HEK293T (cell line): ENCODE data around the gene FREY1.

Experiments
- BHLHE40 ChIP-seq: fragments of 450-650 bp; IDR thresholded peaks from 2 replicates; pipeline ENCODE4 v1.6.1; 2016; ENCODE audit warnings: mild to moderate bottlenecking, moderate library complexity, borderline replicate concordance
- ELF4 ChIP-seq: fragments of 450-650 bp; IDR thresholded peaks from 2 replicates; pipeline ENCODE4 v1.6.1; 2017; ENCODE audit warnings: antibody characterized with exemption
- FOXA1 ChIP-seq: fragments of 450-650 bp; IDR thresholded peaks from 2 replicates; pipeline ENCODE4 v1.6.1; 2016; ENCODE audit warnings: mild to moderate bottlenecking
- FOXK2 ChIP-seq: fragments of 450-650 bp; IDR thresholded peaks from 2 replicates; pipeline ENCODE4 v1.6.1; 2016; ENCODE audit warnings: mild to moderate bottlenecking
- FOXM1 ChIP-seq: fragments of 450-650 bp; IDR thresholded peaks from 2 replicates; pipeline ENCODE4 v1.6.1; 2017; ENCODE audit warnings: mild to moderate bottlenecking, borderline replicate concordance
- HDGF ChIP-seq: fragments of 450-650 bp; IDR thresholded peaks from 2 replicates; pipeline ENCODE4 v1.6.1; 2017; ENCODE audit warnings: antibody characterized with exemption, borderline replicate concordance
- L3MBTL2 ChIP-seq: fragments of 450-650 bp; conservative IDR thresholded peaks from 2 replicates; pipeline ENCODE4 v1.6.1; 2016; ENCODE audit warnings: mild to moderate bottlenecking
- LEF1 ChIP-seq: fragments of 450-650 bp; IDR thresholded peaks from 2 replicates; pipeline ENCODE4 v1.6.1; 2017; ENCODE audit warnings: mild to moderate bottlenecking, borderline replicate concordance
- NFRKB ChIP-seq: fragments of 450-650 bp; IDR thresholded peaks from 2 replicates; pipeline ENCODE4 v1.6.1; 2016; ENCODE audit warnings: mild to moderate bottlenecking, moderate library complexity
- SP1 ChIP-seq: fragments of 450-650 bp; IDR thresholded peaks from 2 replicates; pipeline ENCODE4 v1.6.1; 2017
- SUZ12 ChIP-seq: fragments of 450-650 bp; IDR thresholded peaks from 2 replicates; pipeline ENCODE4 v1.6.1; 2016; ENCODE audit warnings: mild to moderate bottlenecking
- TARDBP ChIP-seq: fragments of 450-650 bp; IDR thresholded peaks from 2 replicates; pipeline ENCODE4 v1.6.1; 2016
- ZNF384 ChIP-seq: fragments of 450-650 bp; IDR thresholded peaks from 2 replicates; pipeline ENCODE4 v1.6.1; 2016
- TF ChIP-seq, protein P1 (sequence below): fragments of 450-650 bp; IDR thresholded peaks from 2 replicates; pipeline ENCODE4 v1.6.1; 2016

DNA sequence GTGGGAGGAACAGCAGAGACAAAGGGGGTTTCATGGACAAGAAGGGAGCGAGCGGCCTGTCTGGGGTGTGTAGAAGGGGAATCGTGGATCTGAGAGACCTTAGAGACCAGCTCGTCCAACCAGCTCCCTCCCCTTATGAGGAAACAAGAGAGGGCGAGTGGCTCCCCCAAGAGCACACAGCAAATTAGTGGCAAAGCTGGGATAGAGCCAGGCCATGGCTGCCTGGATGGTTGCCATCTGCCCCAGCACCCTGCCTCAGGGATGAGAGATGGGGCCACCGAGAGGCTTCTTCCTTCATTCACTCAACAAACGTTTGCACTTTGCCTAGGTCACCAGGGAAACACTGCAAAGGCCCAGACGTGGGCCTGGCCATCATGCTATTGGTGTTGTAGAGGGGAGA lies 17.5 kb downstream of the FREY1 start:
- no peak for TF ChIP-seq BHLHE40
- TF ChIP-seq L3MBTL2, result no peak
- no peak for TF ChIP-seq NFRKB
- TF ChIP-seq FOXM1, result no peak
- TF ChIP-seq HDGF, result no peak
- TF ChIP-seq SP1, result no peak
- TF ChIP-seq, protein P1, sequence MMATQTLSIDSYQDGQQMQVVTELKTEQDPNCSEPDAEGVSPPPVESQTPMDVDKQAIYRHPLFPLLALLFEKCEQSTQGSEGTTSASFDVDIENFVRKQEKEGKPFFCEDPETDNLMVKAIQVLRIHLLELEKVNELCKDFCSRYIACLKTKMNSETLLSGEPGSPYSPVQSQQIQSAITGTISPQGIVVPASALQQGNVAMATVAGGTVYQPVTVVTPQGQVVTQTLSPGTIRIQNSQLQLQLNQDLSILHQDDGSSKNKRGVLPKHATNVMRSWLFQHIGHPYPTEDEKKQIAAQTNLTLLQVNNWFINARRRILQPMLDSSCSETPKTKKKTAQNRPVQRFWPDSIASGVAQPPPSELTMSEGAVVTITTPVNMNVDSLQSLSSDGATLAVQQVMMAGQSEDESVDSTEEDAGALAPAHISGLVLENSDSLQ, result no peak
- no peak for TF ChIP-seq ELF4
- no peak for TF ChIP-seq FOXK2
- no peak for TF ChIP-seq ZNF384
- TF ChIP-seq TARDBP, result no peak
- no peak for TF ChIP-seq LEF1
- TF ChIP-seq SUZ12, result no peak
- no peak for TF ChIP-seq FOXA1
